ENCODE measurements around the gene CEBPZOS. TPM values are rescaled to one million over a fixed set of nuclear protein-coding genes. Genes with fewer than 3 reads are reported as not detected.

The CEBPZOS gene
- total RNA-seq, 1 donor from 2014 or later, result 13.6 TPM

DNA sequence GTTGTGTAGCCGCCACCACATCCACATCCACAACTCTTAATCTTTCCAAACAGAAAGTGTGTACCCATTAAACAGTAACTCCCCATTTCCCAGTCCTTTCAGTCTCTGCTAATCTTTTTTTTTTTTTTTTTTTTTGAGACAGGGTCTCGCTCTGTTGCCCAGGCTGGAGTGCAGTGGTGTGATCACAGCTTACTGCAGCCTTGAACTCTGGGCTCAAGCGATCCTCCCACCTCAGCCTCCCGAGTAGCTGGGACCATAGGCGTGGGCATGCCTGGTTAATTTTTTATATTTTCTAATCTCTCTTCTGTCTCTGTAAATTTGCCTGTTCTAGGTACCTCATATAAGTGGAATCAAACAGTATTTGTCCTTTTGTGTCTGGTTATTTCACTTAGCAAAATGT, 43.1 kb upstream of the CEBPZOS start:
- H3K4me3 Mint-ChIP-seq, result no peak overlapping the region
- no peak for TF ChIP-seq EZH2 (IDR thresholded peaks at IDR 0.05)
- TF ChIP-seq, protein P1, sequence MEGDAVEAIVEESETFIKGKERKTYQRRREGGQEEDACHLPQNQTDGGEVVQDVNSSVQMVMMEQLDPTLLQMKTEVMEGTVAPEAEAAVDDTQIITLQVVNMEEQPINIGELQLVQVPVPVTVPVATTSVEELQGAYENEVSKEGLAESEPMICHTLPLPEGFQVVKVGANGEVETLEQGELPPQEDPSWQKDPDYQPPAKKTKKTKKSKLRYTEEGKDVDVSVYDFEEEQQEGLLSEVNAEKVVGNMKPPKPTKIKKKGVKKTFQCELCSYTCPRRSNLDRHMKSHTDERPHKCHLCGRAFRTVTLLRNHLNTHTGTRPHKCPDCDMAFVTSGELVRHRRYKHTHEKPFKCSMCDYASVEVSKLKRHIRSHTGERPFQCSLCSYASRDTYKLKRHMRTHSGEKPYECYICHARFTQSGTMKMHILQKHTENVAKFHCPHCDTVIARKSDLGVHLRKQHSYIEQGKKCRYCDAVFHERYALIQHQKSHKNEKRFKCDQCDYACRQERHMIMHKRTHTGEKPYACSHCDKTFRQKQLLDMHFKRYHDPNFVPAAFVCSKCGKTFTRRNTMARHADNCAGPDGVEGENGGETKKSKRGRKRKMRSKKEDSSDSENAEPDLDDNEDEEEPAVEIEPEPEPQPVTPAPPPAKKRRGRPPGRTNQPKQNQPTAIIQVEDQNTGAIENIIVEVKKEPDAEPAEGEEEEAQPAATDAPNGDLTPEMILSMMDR (IDR thresholded peaks at IDR 0.05), result no peak
- no peak for TF ChIP-seq EZH2phosphoT487 (IDR thresholded peaks at IDR 0.05)
- peaks cover 58% of the 10 kb centered on the region for H3K79me2 ChIP-seq (ENCODE audit: low read depth)
- DNase-seq (ENCODE audit: low spot score), result no peak
- H3K36me3 Mint-ChIP-seq, result peaks cover 24% of the 10 kb centered on the region
- H3K27ac Mint-ChIP-seq, result no peak overlapping the region
- H3K9me3 ChIP-seq (ENCODE audit: low read depth), result no peaks in the 10 kb centered on the region
- peaks cover 9% of the 10 kb centered on the region for H3K27me3 ChIP-seq
- no peaks in the 10 kb centered on the region for H3K9me3 Mint-ChIP-seq
- H2AFZ ChIP-seq (replicated peaks), result no peak overlapping the region
- H4K20me1 ChIP-seq (ENCODE audit: low read depth), result no peaks in the 10 kb centered on the region
- peaks cover 3% of the 10 kb centered on the region for H3K27me3 Mint-ChIP-seq (ENCODE audit: insufficient read depth, low read depth)
- H3K9ac ChIP-seq, result no peak overlapping the region
- peaks cover 13% of the 10 kb centered on the region for H3K4me1 Mint-ChIP-seq
- peaks cover 4% of the 10 kb centered on the region for H3K4me1 ChIP-seq
- H3K27ac ChIP-seq, result no peak overlapping the region
- H3F3A ChIP-seq (ENCODE audit: low read depth), result no peaks in the 10 kb centered on the region
- no peak overlapping the region for H3K4me3 ChIP-seq
- peaks cover 3% of the 10 kb centered on the region for H3K36me3 ChIP-seq
- no peak overlapping the region for H3K4me2 ChIP-seq

- no peak overlapping the region for H3K27ac Mint-ChIP-seq
- Histone ChIP-seq H3K4me3 (no peak overlapping the region), H3K79me2 (ENCODE audit: low read depth) (peaks cover 56% of the 10 kb centered on the region), H3K9ac (no peak overlapping the region), H3K27ac (no peak overlapping the region), H4K20me1 (ENCODE audit: low read depth) (no peaks in the 10 kb centered on the region), H3K4me2 (no peak overlapping the region), H3K4me1 (peaks cover 4% of the 10 kb centered on the region), H3K36me3 (peaks cover 3% of the 10 kb centered on the region), H2AFZ (replicated peaks) (no peak overlapping the region), H3K27me3 (peaks cover 9% of the 10 kb centered on the region), H3K9me3 (ENCODE audit: low read depth) (no peaks in the 10 kb centered on the region), H3F3A (ENCODE audit: low read depth) (no peaks in the 10 kb centered on the region)
- H3K27me3 Mint-ChIP-seq (ENCODE audit: insufficient read depth, low read depth), result peaks cover 6% of the 10 kb centered on the region
- H3K4me3 Mint-ChIP-seq, result no peak overlapping the region
- no peaks in the 10 kb centered on the region for H3K9me3 Mint-ChIP-seq
- H3K4me1 Mint-ChIP-seq, result peaks cover 13% of the 10 kb centered on the region
- H3K36me3 Mint-ChIP-seq, result peaks cover 20% of the 10 kb centered on the region
- DNase-seq (ENCODE audit: low spot score), result no peak
- TF ChIP-seq EZH2 (IDR thresholded peaks at IDR 0.05), result no peak
- TF ChIP-seq, protein P1 (IDR thresholded peaks at IDR 0.05), result no peak
- no peak for TF ChIP-seq EZH2phosphoT487 (IDR thresholded peaks at IDR 0.05)
These were observed 41.5 kb upstream of the CEBPZOS start for GRCh38 chr2:37154785-37155184.

- Mint-ChIP-seq H3K36me3 (peaks cover 20% of the 10 kb centered on the region), H3K4me3 (peak overlapping the region; percentile 91), H3K27me3 (ENCODE audit: insufficient read depth, low read depth) (peaks cover 6% of the 10 kb centered on the region), H3K9me3 (no peaks in the 10 kb centered on the region), H3K4me1 (peaks cover 13% of the 10 kb centered on the region), H3K27ac (peak overlapping the region; percentile 32)
- Histone ChIP-seq H3K9ac (peak overlapping the region; percentile 48), H3K36me3 (peaks cover 3% of the 10 kb centered on the region), H3K27ac (no peak overlapping the region), H3F3A (ENCODE audit: low read depth) (no peaks in the 10 kb centered on the region), H3K4me2 (peak overlapping the region; percentile 87), H3K4me3 (peak overlapping the region; percentile 69), H2AFZ (replicated peaks) (peak overlapping the region; percentile 95), H3K4me1 (peaks cover 4% of the 10 kb centered on the region), H3K27me3 (peaks cover 9% of the 10 kb centered on the region), H4K20me1 (ENCODE audit: low read depth) (no peaks in the 10 kb centered on the region), H3K79me2 (ENCODE audit: low read depth) (peaks cover 41% of the 10 kb centered on the region), H3K9me3 (ENCODE audit: low read depth) (no peaks in the 10 kb centered on the region)
- TF ChIP-seq EZH2 (IDR thresholded peaks at IDR 0.05) (no peak), EZH2phosphoT487 (IDR thresholded peaks at IDR 0.05) (no peak)
- TF ChIP-seq, protein P1 (IDR thresholded peaks at IDR 0.05), result no peak
- peak; percentile 7 for DNase-seq (ENCODE audit: low spot score)
These were observed 40.0 kb upstream of the CEBPZOS start for GRCh38 chr2:37156071-37156856.

Data from neural progenitor cell (in vitro differentiated cells).